ENCODE data around the gene ZNF205. TPM values are rescaled to one million over a fixed set of nuclear protein-coding genes. Genes with fewer than 3 reads are reported as not detected.
"Not testable (repeated sequence)": the region's sequence is repeated elsewhere in the genome, so short reads cannot be mapped to it uniquely, and the experiment has no call there.

Gene ZNF205
- total RNA-seq, 1 donor from 2014 or later, result 15.4 TPM

GRCh38 chr16:3166505-3166886, 54.1 kb downstream of the ZNF205 start:
- Mint-ChIP-seq H3K27me3 (ENCODE audit: low read depth, unreplicated experiment) (peaks cover 39% of the 10 kb centered on the region), H3K36me3 (ENCODE audit: low read depth, unreplicated experiment) (no peaks in the 10 kb centered on the region), H3K4me1 (ENCODE audit: low read depth, unreplicated experiment) (peaks cover 2% of the 10 kb centered on the region), H3K9me3 (ENCODE audit: unreplicated experiment) (peaks cover 7% of the 10 kb centered on the region), H3K27ac (ENCODE audit: unreplicated experiment) (no peak overlapping the region), H3K4me3 (ENCODE audit: unreplicated experiment) (no peak overlapping the region)
- Histone ChIP-seq H2AFZ (ENCODE audit: low read depth, low read length) (no peak overlapping the region), H3K9me3 (ENCODE audit: insufficient read depth, low read depth, low read length) (no peaks in the 10 kb centered on the region), H3K27me3 (ENCODE audit: insufficient read depth, low read length) (peaks cover 33% of the 10 kb centered on the region), H3K36me3 (ENCODE audit: insufficient read depth, low read length) (no peaks in the 10 kb centered on the region), H3K4me2 (ENCODE audit: low read length) (no peak overlapping the region), H4K20me1 (ENCODE audit: insufficient read depth, low read length) (no peaks in the 10 kb centered on the region), H3K4me1 (ENCODE audit: insufficient read depth, low read length) (peaks cover 4% of the 10 kb centered on the region), H3K9ac (ENCODE audit: low read length) (no peak overlapping the region), H3K27ac (ENCODE audit: low read depth, low read length) (no peak overlapping the region), H3K79me2 (ENCODE audit: insufficient read depth, low read length) (no peaks in the 10 kb centered on the region), H3K4me3 (ENCODE audit: insufficient read depth, low read depth, low read length) (no peak overlapping the region)
- TF ChIP-seq EZH2 (IDR thresholded peaks at IDR 0.05; ENCODE audit: insufficient read depth, low read length) (no peak), CTCF (IDR thresholded peaks at IDR 0.05; ENCODE audit: insufficient read depth, low read depth, low read length) (no peak)
- FAIRE-seq, result no peak
- DNase-seq (ENCODE audit: low read depth), result no peak

DNA sequence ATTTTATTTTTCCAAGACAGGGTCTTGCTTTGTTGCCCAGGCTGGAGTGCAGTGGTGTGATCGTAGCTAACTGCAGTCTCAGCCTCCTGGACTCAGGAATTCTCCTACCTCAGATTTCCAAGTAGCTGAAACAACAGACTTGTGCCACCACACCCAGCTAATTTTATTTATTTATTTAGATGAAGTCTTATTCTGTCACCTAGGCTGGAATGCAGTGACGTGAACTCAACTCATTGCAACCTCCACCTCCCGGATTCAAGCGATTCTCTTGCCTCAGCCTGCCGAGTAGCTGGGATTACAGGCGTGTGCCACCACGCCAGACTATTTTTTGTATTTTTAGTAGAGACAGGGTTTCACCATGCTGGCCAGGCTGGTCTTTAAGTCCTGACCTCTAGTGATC, 56.3 kb downstream of the ZNF205 start:
- H3K4me3 Mint-ChIP-seq (ENCODE audit: unreplicated experiment); H3K79me2 ChIP-seq (ENCODE audit: insufficient read depth, low read length); H3K4me1 Mint-ChIP-seq (ENCODE audit: low read depth, unreplicated experiment); H3K4me1 ChIP-seq (ENCODE audit: insufficient read depth, low read length); H3K36me3 Mint-ChIP-seq (ENCODE audit: low read depth, unreplicated experiment); FAIRE-seq; H4K20me1 ChIP-seq (ENCODE audit: insufficient read depth, low read length); H3K9ac ChIP-seq (ENCODE audit: low read length); H3K27ac ChIP-seq (ENCODE audit: low read depth, low read length); H3K36me3 ChIP-seq (ENCODE audit: insufficient read depth, low read length); H3K4me3 ChIP-seq (ENCODE audit: insufficient read depth, low read depth, low read length); H3K9me3 ChIP-seq (ENCODE audit: insufficient read depth, low read depth, low read length); DNase-seq (ENCODE audit: low read depth); H3K27ac Mint-ChIP-seq (ENCODE audit: unreplicated experiment); H3K4me2 ChIP-seq (ENCODE audit: low read length); H2AFZ ChIP-seq (ENCODE audit: low read depth, low read length); H3K9me3 Mint-ChIP-seq (ENCODE audit: unreplicated experiment): not testable (repeated sequence)
- H3K27me3 Mint-ChIP-seq (ENCODE audit: low read depth, unreplicated experiment), result peaks cover 42% of the 10 kb centered on the region
- H3K27me3 ChIP-seq (ENCODE audit: insufficient read depth, low read length), result peaks cover 35% of the 10 kb centered on the region

Other genes starting within 250 kb of the ZNF205 start
- 36.5 and 40.7 TPM in 2 replicates for gene FLYWCH2, start 229.4 kb upstream of the ZNF205 start, total RNA-seq
- gene FLYWCH1, start 200.7 kb upstream of the ZNF205 start, total RNA-seq, result 53.4 and 58.9 TPM in 2 replicates
- gene KREMEN2, start 148.3 kb upstream of the ZNF205 start, total RNA-seq, result 7.5 and 8.0 TPM in 2 replicates
- gene PAQR4, start 143.2 kb upstream of the ZNF205 start, total RNA-seq, result 4.8 and 5.4 TPM in 2 replicates
- gene PKMYT1, start 132.1 kb upstream of the ZNF205 start, total RNA-seq, result 3.9 TPM in 2 replicates
- gene CLDN9, start 99.7 kb upstream of the ZNF205 start, total RNA-seq, result 0.14 and 0.48 TPM in 2 replicates
- 449 and 584 TPM in 2 replicates for gene CLDN6, start 94.4 kb upstream of the ZNF205 start, total RNA-seq
- 262 and 275 TPM in 2 replicates for gene TNFRSF12A, start 92.2 kb upstream of the ZNF205 start, total RNA-seq
- 47.0 and 71.6 TPM in 2 replicates for gene HCFC1R1, start 88.6 kb upstream of the ZNF205 start, total RNA-seq
- 17.4 and 22.3 TPM in 2 replicates for gene THOC6, start 88.6 kb upstream of the ZNF205 start, total RNA-seq
- 0.16 TPM in 1 of 2 replicates, not detected in the other for gene BICDL2, start 75.6 kb upstream of the ZNF205 start, total RNA-seq
- 0.89 and 1.3 TPM in 2 replicates for gene MMP25, start 66.0 kb upstream of the ZNF205 start, total RNA-seq
- gene IL32, start 46.9 kb upstream of the ZNF205 start, total RNA-seq, result 27.8 and 43.8 TPM in 2 replicates
- 0.22 and 0.25 TPM in 2 replicates for gene ZSCAN10, start 13.3 kb upstream of the ZNF205 start, total RNA-seq
- 11.3 and 12.0 TPM in 2 replicates for gene ZNF213, start 22.4 kb downstream of the ZNF205 start, total RNA-seq
- gene OR1F1, start 75.6 kb downstream of the ZNF205 start, total RNA-seq, result 0.32 TPM in 1 of 2 replicates, not detected in the other
- 8.6 and 9.2 TPM in 2 replicates for gene ZNF200, start 122.6 kb downstream of the ZNF205 start, total RNA-seq
- gene MEFV, start 144.0 kb downstream of the ZNF205 start, total RNA-seq, result not detected in 2 replicates
- gene ZNF263, start 170.9 kb downstream of the ZNF205 start, total RNA-seq, result 31.4 and 34.7 TPM in 2 replicates
- gene TIGD7, start 192.8 kb downstream of the ZNF205 start, total RNA-seq, result 4.4 and 4.5 TPM in 2 replicates
- 26.9 and 30.5 TPM in 2 replicates for gene ZNF75A, start 192.9 kb downstream of the ZNF205 start, total RNA-seq
- gene OR2C1, start 243.3 kb downstream of the ZNF205 start, total RNA-seq, result not detected in 2 replicates